Measurements from ENCODE around the gene ACO2. TPM values are rescaled to one million over a fixed set of nuclear protein-coding genes. Genes with fewer than 3 reads are reported as not detected.

The ACO2 gene
- total RNA-seq, 1 experiment from 2014 or later, result 66.6 TPM

DNA sequence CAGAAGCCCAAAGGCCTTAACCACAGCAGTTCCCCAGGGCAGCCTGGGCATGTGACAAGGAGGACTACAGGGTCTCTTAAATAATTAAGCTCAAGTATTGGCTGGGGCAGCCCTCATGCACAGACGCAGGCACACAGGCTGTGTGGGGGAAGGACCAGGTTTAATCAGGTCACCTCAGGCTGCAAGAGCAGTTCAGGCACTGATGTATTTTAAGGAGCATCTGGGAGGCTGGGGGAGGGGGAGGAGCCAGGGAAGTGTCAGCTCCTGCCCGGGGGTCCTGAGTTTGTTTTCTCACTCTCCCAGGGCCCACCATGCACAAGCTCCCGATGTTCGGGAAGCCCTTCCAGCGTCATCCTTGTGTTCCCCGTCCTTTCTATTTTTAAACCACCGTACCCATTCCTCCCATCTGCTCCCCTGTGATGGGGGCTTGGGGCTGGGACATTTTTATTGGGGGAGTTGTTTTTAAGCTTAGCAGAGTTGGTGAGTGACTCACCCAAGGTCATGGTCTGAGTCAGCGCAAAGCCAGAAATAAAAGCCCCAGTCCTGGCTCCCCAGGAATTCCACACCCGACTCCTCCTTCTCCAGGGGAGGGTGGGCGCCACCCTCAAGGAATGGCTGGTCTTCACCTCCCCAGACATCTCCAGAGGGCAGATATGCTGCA lies 94.3 kb downstream of the ACO2 start:
- Histone ChIP-seq H3K4me1 (ENCODE audit: insufficient read depth, low read length) (peaks cover 3% of the 10 kb centered on the region; the same call in 1 of the 2 replicates), H4K91ac (ENCODE audit: insufficient read length, low read depth, low read length) (no peak overlapping the region), H3K4me2 (ENCODE audit: insufficient read depth, insufficient read length, low read length) (no peak overlapping the region), H2BK120ac (ENCODE audit: low read depth, low read length, poor library complexity, severe bottlenecking) (no peak overlapping the region), H4K20me1 (ENCODE audit: control insufficient read depth, insufficient read depth, insufficient read length) (no peaks in the 10 kb centered on the region), H2BK20ac (ENCODE audit: low read depth, low read length, poor library complexity, severe bottlenecking) (no peak overlapping the region), H3K79me1 (ENCODE audit: insufficient read depth, low read depth, low read length, poor library complexity, severe bottlenecking) (no peaks in the 10 kb centered on the region), H3K79me2 (ENCODE audit: insufficient read depth, low read length) (no peaks in the 10 kb centered on the region), H3K9ac (ENCODE audit: extremely low read depth, insufficient read length, low read length) (no peak overlapping the region), H3K27me3 (ENCODE audit: insufficient read depth, low read length) (no peaks in the 10 kb centered on the region), H3K23ac (ENCODE audit: insufficient read length, low read depth, low read length) (no peak overlapping the region), H3K9me3 (ENCODE audit: control insufficient read depth, low read depth, low read length) (no peaks in the 10 kb centered on the region), H3K18ac (ENCODE audit: insufficient read length, low read depth, low read length) (no peak overlapping the region), H3K27ac (ENCODE audit: insufficient read length, low read depth, low read length) (no peak overlapping the region), H3K4ac (ENCODE audit: low read depth, low read length) (no peak overlapping the region), H2BK15ac (ENCODE audit: low read depth, low read length) (no peak overlapping the region), H2AFZ (ENCODE audit: low read length) (no peak overlapping the region), H3K14ac (ENCODE audit: insufficient read depth, low read length) (no peak overlapping the region), H2BK5ac (ENCODE audit: insufficient read length, low read length) (no peak overlapping the region), H3K56ac (ENCODE audit: insufficient read length, low read depth, low read length) (no peak overlapping the region), H2AK5ac (ENCODE audit: insufficient read length, low read length) (no peak overlapping the region), H2BK12ac (ENCODE audit: insufficient read length, low read depth, low read length) (no peak overlapping the region), H4K8ac (replicated peaks; ENCODE audit: insufficient read length, low read depth, low read length) (no peak overlapping the region), H3K23me2 (ENCODE audit: insufficient read length, low read depth, low read length, poor library complexity, severe bottlenecking) (no peaks in the 10 kb centered on the region), H3T11ph (ENCODE audit: low read length) (no peak overlapping the region), H4K5ac (ENCODE audit: insufficient read length, low read depth, low read length) (no peak overlapping the region)
- Mint-ChIP-seq H3K27ac (peak overlapping the region in 1 of 3 experiments; percentile 62; a peak in 1 of 7 replicates), H3K4me1 (peaks cover 38 to 41% of the 10 kb centered on the region in 2 experiments), H3K36me3 (ENCODE audit: insufficient read depth in 1 of 3, low read depth in 3 of 3) (no peaks in the 10 kb centered on the region; a peak in 1 of 7 replicates), H3K27me3 (ENCODE audit: low read depth) (peaks cover 7% of the 10 kb centered on the region; the same call in 1 of the 2 replicates), H3K4me3 (peak overlapping the region in 1 of 2 experiments; percentile 14; a peak in 1 of 5 replicates), H3K9me3 (no peaks in the 10 kb centered on the region)
- TF ChIP-seq, protein P1, sequence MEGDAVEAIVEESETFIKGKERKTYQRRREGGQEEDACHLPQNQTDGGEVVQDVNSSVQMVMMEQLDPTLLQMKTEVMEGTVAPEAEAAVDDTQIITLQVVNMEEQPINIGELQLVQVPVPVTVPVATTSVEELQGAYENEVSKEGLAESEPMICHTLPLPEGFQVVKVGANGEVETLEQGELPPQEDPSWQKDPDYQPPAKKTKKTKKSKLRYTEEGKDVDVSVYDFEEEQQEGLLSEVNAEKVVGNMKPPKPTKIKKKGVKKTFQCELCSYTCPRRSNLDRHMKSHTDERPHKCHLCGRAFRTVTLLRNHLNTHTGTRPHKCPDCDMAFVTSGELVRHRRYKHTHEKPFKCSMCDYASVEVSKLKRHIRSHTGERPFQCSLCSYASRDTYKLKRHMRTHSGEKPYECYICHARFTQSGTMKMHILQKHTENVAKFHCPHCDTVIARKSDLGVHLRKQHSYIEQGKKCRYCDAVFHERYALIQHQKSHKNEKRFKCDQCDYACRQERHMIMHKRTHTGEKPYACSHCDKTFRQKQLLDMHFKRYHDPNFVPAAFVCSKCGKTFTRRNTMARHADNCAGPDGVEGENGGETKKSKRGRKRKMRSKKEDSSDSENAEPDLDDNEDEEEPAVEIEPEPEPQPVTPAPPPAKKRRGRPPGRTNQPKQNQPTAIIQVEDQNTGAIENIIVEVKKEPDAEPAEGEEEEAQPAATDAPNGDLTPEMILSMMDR (conservative IDR thresholded peaks at IDR 0.05), result no peak
- peak; percentile 42 for DNase-seq
- WGBS (ENCODE audit: extremely low coverage, insufficient read length, low lambda C conversion rate), result no CpG with 5 or more reads among the region's 10 CpGs

All from H9 (cell line).